Progenitor cell of endocrine pancreas (in vitro differentiated cells): ENCODE data around the gene GRAMD4. TPM values are rescaled to one million over a fixed set of nuclear protein-coding genes. Genes with fewer than 3 reads are reported as not detected.

Experiments
- DNase-seq: peaks from one replicate; pipeline ENCODE4 v3.0.0; 2021; ENCODE audit warnings: low spot score; ENCODE audit not compliant: unreplicated experiment
- H3K27ac Mint-ChIP-seq: 2 replicates; pipeline ENCODE4 v1.8.0; 2021; ENCODE audit warnings: mild to moderate bottlenecking, moderate library complexity, mixed read lengths
- H3K27me3 Mint-ChIP-seq: 2 replicates; pipeline ENCODE4 v1.8.0; 2021; ENCODE audit warnings: mixed read lengths
- H3K36me3 Mint-ChIP-seq: 2 replicates; pipeline ENCODE4 v1.8.0; 2022; ENCODE audit warnings: mixed read lengths; ENCODE audit not compliant: insufficient read depth
- H3K4me1 Mint-ChIP-seq: 2 replicates; pipeline ENCODE4 v1.8.0; 2021; ENCODE audit warnings: low read depth, mixed read lengths
- H3K4me3 Mint-ChIP-seq: 2 replicates; pipeline ENCODE4 v1.8.0; 2021; ENCODE audit warnings: low read depth, mild to moderate bottlenecking, moderate library complexity, mixed read lengths
- H3K9me3 Mint-ChIP-seq: 2 replicates; pipeline ENCODE4 v1.8.0; 2021; ENCODE audit warnings: low read depth, mixed read lengths
- total RNA-seq: library from RNA; stranded (reverse); gene quantifications from 2 replicates; pipeline ENCODE4 v1.2.1, GENCODE V29; 2021
- TF ChIP-seq, protein P1 (sequence below): fragments of 200-600 bp; sonication (generic); IDR thresholded peaks from one replicate; pipeline ENCODE4 v1.5.0; 2021; ENCODE audit warnings: antibody characterized with exemption, mild to moderate bottlenecking; ENCODE audit not compliant: unreplicated experiment

The GRAMD4 gene
- total RNA-seq, 1 donor from 2014 or later = 68.8 TPM

- DNase-seq = no peak
- Mint-ChIP-seq H3K36me3 (peaks cover 4% of the 10 kb centered on the region), H3K4me3 (no peak overlapping the region), H3K27ac (no peak overlapping the region), H3K4me1 (peaks cover 3% of the 10 kb centered on the region), H3K27me3 (no peaks in the 10 kb centered on the region), H3K9me3 (no peaks in the 10 kb centered on the region)
- TF ChIP-seq, protein P1, sequence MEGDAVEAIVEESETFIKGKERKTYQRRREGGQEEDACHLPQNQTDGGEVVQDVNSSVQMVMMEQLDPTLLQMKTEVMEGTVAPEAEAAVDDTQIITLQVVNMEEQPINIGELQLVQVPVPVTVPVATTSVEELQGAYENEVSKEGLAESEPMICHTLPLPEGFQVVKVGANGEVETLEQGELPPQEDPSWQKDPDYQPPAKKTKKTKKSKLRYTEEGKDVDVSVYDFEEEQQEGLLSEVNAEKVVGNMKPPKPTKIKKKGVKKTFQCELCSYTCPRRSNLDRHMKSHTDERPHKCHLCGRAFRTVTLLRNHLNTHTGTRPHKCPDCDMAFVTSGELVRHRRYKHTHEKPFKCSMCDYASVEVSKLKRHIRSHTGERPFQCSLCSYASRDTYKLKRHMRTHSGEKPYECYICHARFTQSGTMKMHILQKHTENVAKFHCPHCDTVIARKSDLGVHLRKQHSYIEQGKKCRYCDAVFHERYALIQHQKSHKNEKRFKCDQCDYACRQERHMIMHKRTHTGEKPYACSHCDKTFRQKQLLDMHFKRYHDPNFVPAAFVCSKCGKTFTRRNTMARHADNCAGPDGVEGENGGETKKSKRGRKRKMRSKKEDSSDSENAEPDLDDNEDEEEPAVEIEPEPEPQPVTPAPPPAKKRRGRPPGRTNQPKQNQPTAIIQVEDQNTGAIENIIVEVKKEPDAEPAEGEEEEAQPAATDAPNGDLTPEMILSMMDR = no peak
Observed at GRCh38 chr22:46664301-46664855, 44.2 kb downstream of the GRAMD4 start.

DNA sequence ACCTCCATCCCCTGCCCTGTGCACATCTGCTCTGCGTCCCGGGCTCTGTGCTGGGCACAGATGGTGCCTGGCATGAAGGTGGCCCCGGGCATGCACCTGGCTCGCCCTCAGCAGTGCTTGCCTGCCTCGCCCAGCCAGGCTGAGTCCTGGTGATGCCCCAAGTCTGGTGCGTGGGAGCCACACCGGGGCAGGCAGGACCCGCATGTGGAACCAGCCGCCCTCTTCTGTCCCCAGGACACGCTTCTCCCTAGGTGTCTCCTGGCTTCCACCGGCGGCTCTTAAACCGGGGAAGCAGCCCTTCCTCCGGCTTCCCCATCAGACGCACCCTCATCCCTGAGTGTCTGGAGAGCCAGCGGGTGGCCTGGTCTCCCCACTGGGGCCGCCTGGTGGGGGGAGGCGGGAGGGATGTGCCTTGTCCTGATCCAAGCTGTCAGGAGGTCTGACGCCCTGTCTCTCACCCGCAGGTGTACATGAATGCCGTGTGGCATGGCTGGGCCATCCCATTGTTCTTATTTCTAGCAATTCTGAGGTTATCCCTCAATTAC lies 45.0 kb downstream of the GRAMD4 start:
- no peak overlapping the region for H3K27ac Mint-ChIP-seq
- H3K36me3 Mint-ChIP-seq = peaks cover 6% of the 10 kb centered on the region
- no peak overlapping the region for H3K4me3 Mint-ChIP-seq
- no peaks in the 10 kb centered on the region for H3K27me3 Mint-ChIP-seq
- H3K9me3 Mint-ChIP-seq = no peaks in the 10 kb centered on the region
- DNase-seq = no peak
- TF ChIP-seq, protein P1 = no peak
- H3K4me1 Mint-ChIP-seq = peaks cover 3% of the 10 kb centered on the region

GRCh38 chr22:46665751-46666280 lies 45.6 kb downstream of the GRAMD4 start:
- Mint-ChIP-seq H3K4me1 (peaks cover 2% of the 10 kb centered on the region), H3K27me3 (no peaks in the 10 kb centered on the region), H3K4me3 (no peak overlapping the region), H3K9me3 (no peaks in the 10 kb centered on the region), H3K36me3 (peaks cover 6% of the 10 kb centered on the region), H3K27ac (no peak overlapping the region)
- DNase-seq = no peak
- TF ChIP-seq, protein P1 = no peak

GRCh38 chr22:46666577-46667244 lies 46.5 kb downstream of the GRAMD4 start:
- Mint-ChIP-seq H3K27ac (no peak overlapping the region), H3K27me3 (no peaks in the 10 kb centered on the region), H3K36me3 (peaks cover 6% of the 10 kb centered on the region), H3K4me1 (peaks cover 1% of the 10 kb centered on the region), H3K4me3 (no peak overlapping the region), H3K9me3 (no peaks in the 10 kb centered on the region)
- TF ChIP-seq, protein P1 = no peak
- DNase-seq = no peak

DNA sequence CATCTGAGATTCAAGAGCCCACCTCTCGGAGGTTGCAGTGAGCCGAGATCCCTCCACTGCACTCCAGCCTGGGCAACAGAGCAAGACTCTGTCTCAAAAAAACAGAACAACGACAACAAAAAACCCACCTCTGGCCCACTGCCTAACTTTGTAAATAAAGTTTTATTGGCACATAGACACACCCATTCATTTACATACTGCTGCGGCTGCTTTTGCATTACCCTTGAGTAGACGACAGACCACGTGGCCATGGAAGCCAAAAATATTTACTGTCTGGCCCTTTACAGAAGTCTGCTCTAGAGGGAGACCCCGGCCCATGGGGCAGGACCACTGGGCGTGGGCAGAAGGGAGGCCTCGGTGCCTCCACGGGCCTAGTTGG lies 47.0 kb downstream of the GRAMD4 start:
- no peaks in the 10 kb centered on the region for H3K27me3 Mint-ChIP-seq
- peaks cover 6% of the 10 kb centered on the region for H3K36me3 Mint-ChIP-seq
- H3K9me3 Mint-ChIP-seq = no peaks in the 10 kb centered on the region
- H3K4me1 Mint-ChIP-seq = peaks cover 1% of the 10 kb centered on the region
- DNase-seq = no peak
- H3K4me3 Mint-ChIP-seq = no peak overlapping the region
- H3K27ac Mint-ChIP-seq = no peak overlapping the region
- TF ChIP-seq, protein P1 = no peak
